HG02970 (cell line): ENCODE data around the gene DLG5.
"Not testable (repeated sequence)": the region's sequence is repeated elsewhere in the genome, so short reads cannot be mapped to it uniquely, and the experiment has no call there.

Experiments used
- ATAC-seq: cut with Tn5 transposase; IDR thresholded peaks from one replicate; pipeline ENCODE4 v1.9.1; 2021; ENCODE audit warnings: mild to moderate bottlenecking, moderate library complexity, moderate number of reproducible peaks; ENCODE audit not compliant: unreplicated experiment, low FRiP score

DLG5 gene

GRCh38 chr10:77773631-77774426 is 152.7 kb downstream of the DLG5 start:
- ATAC-seq, result no peak

GRCh38 chr10:77772852-77773600 is 153.5 kb downstream of the DLG5 start:
- ATAC-seq, result not testable (repeated sequence)

GRCh38 chr10:77771851-77772250 is 154.7 kb downstream of the DLG5 start:
- ATAC-seq, result no peak

GRCh38 chr10:77771450-77771849 is 155.1 kb downstream of the DLG5 start:
- no peak for ATAC-seq

- ATAC-seq, result no peak
Measured at GRCh38 chr10:77770868-77771175, 155.7 kb downstream of the DLG5 start.

GRCh38 chr10:77770081-77770867 is 156.3 kb downstream of the DLG5 start:
- ATAC-seq, result no peak

- ATAC-seq, result no peak
Measured at GRCh38 chr10:77768039-77768438, 158.5 kb downstream of the DLG5 start.

GRCh38 chr10:77763453-77764430 is 162.8 kb downstream of the DLG5 start:
- ATAC-seq, result no peak

- ATAC-seq, result not testable (repeated sequence)
Measured at GRCh38 chr10:77758406-77758805, 168.1 kb downstream of the DLG5 start.

GRCh38 chr10:77756319-77757232 is 170.0 kb downstream of the DLG5 start:
- ATAC-seq, result no peak

- no peak for ATAC-seq
Measured at GRCh38 chr10:77746047-77746707, 180.4 kb downstream of the DLG5 start.

GRCh38 chr10:77744245-77744644 is 182.3 kb downstream of the DLG5 start:
- ATAC-seq, result no peak

- ATAC-seq, result no peak
Measured at GRCh38 chr10:77742172-77742571, 184.4 kb downstream of the DLG5 start.

GRCh38 chr10:77741746-77742145 is 184.8 kb downstream of the DLG5 start:
- ATAC-seq, result no peak
